Measurements from ENCODE around the gene ATXN2. TPM values are rescaled to one million over a fixed set of nuclear protein-coding genes. Genes with fewer than 3 reads are reported as not detected.

Gene ATXN2
- total and polyA plus RNA-seq, 9 of the 15 experiments (the other 6 are each of a cell fraction or from before 2014, with no cell fraction given): 16.8 to 67.8 (median 29.3) TPM

- CTCF ChIA-PET (ENCODE audit: low intra/inter-chr PET ratio): no interaction called here
- Histone ChIP-seq H3K4me3 (no peak overlapping the region), H4K20me1 (replicated peaks; ENCODE audit: control insufficient read depth, insufficient read depth, low read length) (peaks cover 48% of the 10 kb centered on the region), H3K27ac (ENCODE audit: extremely low read depth, low read depth, low read length) (peak overlapping the region; percentile 54; the same call in 1 of the 3 replicates), H3K9me1 (ENCODE audit: control insufficient read depth, insufficient read depth, low read length) (peaks cover 5% of the 10 kb centered on the region), H3K9me3 (replicated peaks; ENCODE audit: control insufficient read depth, insufficient read depth, low read depth, low read length) (no peaks in the 10 kb centered on the region), H3K36me3 (ENCODE audit: control insufficient read depth, insufficient read depth, low read length) (peaks cover 99% of the 10 kb centered on the region), H2AFZ (ENCODE audit: low read depth, low read length) (no peak overlapping the region), H3K79me2 (ENCODE audit: control insufficient read depth, insufficient read depth, low read length) (peaks cover 52% of the 10 kb centered on the region), H3K27me3 (ENCODE audit: control insufficient read depth in 2 of 2, insufficient read depth in 2 of 2, low read length in 2 of 2) (no peaks in the 10 kb centered on the region), H3K4me1 (replicated peaks in 1 of 2; ENCODE audit: control insufficient read depth in 2 of 2, insufficient read depth in 2 of 2, low read length in 2 of 2) (peaks cover 14 to 33% of the 10 kb centered on the region in 2 experiments), H3K4me2 (ENCODE audit: insufficient read depth, low read length) (peak overlapping the region; percentile 37; the same call in 1 of the 2 replicates), H3K9ac (ENCODE audit: insufficient read depth in 1 of 2, low read depth in 2 of 2, low read length in 2 of 2) (peak overlapping the region; percentile 18 to 85; a peak in 3 of 4 replicates)
- FAIRE-seq (peak; percentile 70), DNase-seq (ENCODE audit: extremely low read depth in 1 of 4, low spot score in 3 of 4) (peak in 3 of 4 experiments; percentile 14 to 54 (median 42)), ATAC-seq (no peak; the same call in 2 of the 3 replicates)
- 53% methylated on average over 5 of the region's 6 CpGs for WGBS (ENCODE audit: insufficient coverage, low coverage, missing lambda C conversion rate)
- no TSS peak for BruUV-seq (replicated peaks)
- in situ Hi-C loops (cut with MboI): no loop called here
- intact Hi-C loops (cut with micrococcal nuclease): no loop called here
- POLR2A ChIA-PET: interaction anchor here (0.5 to 3.5 kb wide), 8 partner anchors 11 to 394 kb away, joined by 3 to 16 read pairs (median 4); no protein-coding TSS in a partner anchor
- TF ChIP-seq YY1 (IDR thresholded peaks at IDR 0.05; ENCODE audit: borderline replicate concordance in 1 of 3, control insufficient read depth in 1 of 3, extremely low read depth in 1 of 3, insufficient read depth in 3 of 3, insufficient read length in 1 of 3, insufficient replicate concordance in 2 of 3, low read depth in 1 of 3, low read length in 2 of 3): peak in 1 of 3 experiments; percentile 49
- peak; percentile 66 for TF ChIP-seq NFIC (IDR thresholded peaks at IDR 0.05)
- TF ChIP-seq POLR2A (conservative IDR thresholded peaks at IDR 0.05): 0 out of 2 replicates have a peak, but pooled peaks have one; percentile 1
- 0 out of 2 replicates have a peak, but pooled peaks have one; percentile 1 for TF ChIP-seq CBFB (CRISPR knock-in tag; IDR thresholded peaks at IDR 0.05)
- no peak for TF ChIP-seq ZNF224 (CRISPR knock-in tag; IDR thresholded peaks at IDR 0.05)
- TF ChIP-seq, protein P1, sequence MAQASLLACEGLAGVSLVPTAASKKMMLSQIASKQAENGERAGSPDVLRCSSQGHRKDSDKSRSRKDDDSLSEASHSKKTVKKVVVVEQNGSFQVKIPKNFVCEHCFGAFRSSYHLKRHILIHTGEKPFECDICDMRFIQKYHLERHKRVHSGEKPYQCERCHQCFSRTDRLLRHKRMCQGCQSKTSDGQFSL (CRISPR knock-in tag; IDR thresholded peaks at IDR 0.05): no peak
- TF ChIP-seq, protein P1 (tag; IDR thresholded peaks at IDR 0.05): no peak
- no peak for TF ChIP-seq NR0B1 (IDR thresholded peaks at IDR 0.05; ENCODE audit: partially characterized antibody)
- TF ChIP-seq ZNF184 (CRISPR knock-in tag; IDR thresholded peaks at IDR 0.05): no peak
- TF ChIP-seq CTCFL (IDR thresholded peaks at IDR 0.05; ENCODE audit: borderline replicate concordance, insufficient read depth, low read depth, low read length, poor library complexity, severe bottlenecking): no peak
- 0 out of 2 replicates have a peak, but pooled peaks have one; percentile 4 for TF ChIP-seq POLR2AphosphoS5 (IDR thresholded peaks at IDR 0.05; ENCODE audit: control insufficient read depth, insufficient read depth, low read depth, low read length)
- TF ChIP-seq, protein P2, sequence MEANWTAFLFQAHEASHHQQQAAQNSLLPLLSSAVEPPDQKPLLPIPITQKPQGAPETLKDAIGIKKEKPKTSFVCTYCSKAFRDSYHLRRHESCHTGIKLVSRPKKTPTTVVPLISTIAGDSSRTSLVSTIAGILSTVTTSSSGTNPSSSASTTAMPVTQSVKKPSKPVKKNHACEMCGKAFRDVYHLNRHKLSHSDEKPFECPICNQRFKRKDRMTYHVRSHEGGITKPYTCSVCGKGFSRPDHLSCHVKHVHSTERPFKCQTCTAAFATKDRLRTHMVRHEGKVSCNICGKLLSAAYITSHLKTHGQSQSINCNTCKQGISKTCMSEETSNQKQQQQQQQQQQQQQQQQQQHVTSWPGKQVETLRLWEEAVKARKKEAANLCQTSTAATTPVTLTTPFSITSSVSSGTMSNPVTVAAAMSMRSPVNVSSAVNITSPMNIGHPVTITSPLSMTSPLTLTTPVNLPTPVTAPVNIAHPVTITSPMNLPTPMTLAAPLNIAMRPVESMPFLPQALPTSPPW (CRISPR knock-in tag; IDR thresholded peaks at IDR 0.05): peak; percentile 74; the same call in 1 of the 2 replicates
- TF ChIP-seq GABPA (tag; conservative IDR thresholded peaks at IDR 0.05; ENCODE audit: low read depth): peak; percentile 86
These were observed 153.2 kb downstream of the ATXN2 start for GRCh38 chr12:111445726-111446581.

Measured in K562 (cell line).